HG03064 (cell line): ENCODE data around the gene HGFAC.

Experiments used
- ATAC-seq: cut with Tn5 transposase; IDR thresholded peaks from one replicate; pipeline ENCODE4 v1.9.1; 2021; ENCODE audit warnings: low read depth; ENCODE audit not compliant: unreplicated experiment

HGFAC gene

GRCh38 chr4:3423406-3423805, 18.4 kb upstream of the HGFAC start:
- no peak for ATAC-seq

GRCh38 chr4:3423952-3424351, 17.8 kb upstream of the HGFAC start:
- no peak for ATAC-seq

- ATAC-seq = no peak
Measured at GRCh38 chr4:3424522-3425095, 17.2 kb upstream of the HGFAC start.

GRCh38 chr4:3426465-3427133, 15.2 kb upstream of the HGFAC start:
- no peak for ATAC-seq

- ATAC-seq = no peak
Measured at GRCh38 chr4:3427134-3427476, 14.7 kb upstream of the HGFAC start.

- no peak for ATAC-seq
Measured at GRCh38 chr4:3427706-3428446, 13.9 kb upstream of the HGFAC start.

- no peak for ATAC-seq
Measured at GRCh38 chr4:3429651-3430050, 12.1 kb upstream of the HGFAC start.

GRCh38 chr4:3430524-3430923, 11.2 kb upstream of the HGFAC start:
- ATAC-seq = no peak

GRCh38 chr4:3431446-3431993, 10.2 kb upstream of the HGFAC start:
- ATAC-seq = no peak

- ATAC-seq = no peak
Measured at GRCh38 chr4:3432381-3432790, 9.4 kb upstream of the HGFAC start.

GRCh38 chr4:3433138-3433869, 8.5 kb upstream of the HGFAC start:
- ATAC-seq = no peak

GRCh38 chr4:3434881-3435685, 6.7 kb upstream of the HGFAC start:
- no peak for ATAC-seq

- ATAC-seq = no peak
Measured at GRCh38 chr4:3435686-3435956, 6.1 kb upstream of the HGFAC start.

GRCh38 chr4:3436048-3436797, 5.5 kb upstream of the HGFAC start:
- ATAC-seq = no peak

GRCh38 chr4:3436798-3437581, 4.8 kb upstream of the HGFAC start:
- no peak for ATAC-seq

GRCh38 chr4:3437582-3437936, 4.2 kb upstream of the HGFAC start:
- no peak for ATAC-seq

GRCh38 chr4:3437998-3438846, 3.5 kb upstream of the HGFAC start:
- no peak for ATAC-seq

- no peak for ATAC-seq
Measured at GRCh38 chr4:3438847-3439180, 3.0 kb upstream of the HGFAC start.
